NCI-H345 (cell line): ENCODE data around the gene HOXB5.

Experiments used
- DNase-seq: peaks from one replicate; lab custom pipeline; 2025; lab: John Stamatoyannopoulos, UW

Gene HOXB5

GRCh38 chr17:48589060-48589830, 4.3 kb downstream of the HOXB5 start:
- peak; percentile 53 for DNase-seq

GRCh38 chr17:48588528-48588927, 5.1 kb downstream of the HOXB5 start:
- peak; percentile 53 for DNase-seq

GRCh38 chr17:48588074-48588415, 5.5 kb downstream of the HOXB5 start:
- no peak for DNase-seq

GRCh38 chr17:48587276-48588073, 6.1 kb downstream of the HOXB5 start:
- peak; percentile 94 for DNase-seq

GRCh38 chr17:48586355-48587258, 7.0 kb downstream of the HOXB5 start:
- DNase-seq = peak; percentile 50

GRCh38 chr17:48584223-48584741, 9.3 kb downstream of the HOXB5 start:
- DNase-seq = no peak

GRCh38 chr17:48583708-48584222, 9.8 kb downstream of the HOXB5 start:
- peak; percentile 28 for DNase-seq

- DNase-seq = peak; percentile 21
These were observed 10.9 kb downstream of the HOXB5 start for GRCh38 chr17:48582750-48583069.

- DNase-seq = peak; percentile 6
These were observed 13.6 kb downstream of the HOXB5 start for GRCh38 chr17:48579760-48580554.

GRCh38 chr17:48579471-48579759, 14.2 kb downstream of the HOXB5 start:
- no peak for DNase-seq

GRCh38 chr17:48578616-48579470, 14.7 kb downstream of the HOXB5 start:
- DNase-seq = peak; percentile 26

GRCh38 chr17:48577946-48578615, 15.5 kb downstream of the HOXB5 start, which contains the start of gene HOXB4:
TSS of gene HOXB4 (minus strand) at chr17:48578350. CDS start at chr17:48578319, 31 bp downstream.
- peak; percentile 16 for DNase-seq

GRCh38 chr17:48577330-48577945, 16.1 kb downstream of the HOXB5 start:
- DNase-seq = no peak

- no peak for DNase-seq
These were observed 16.9 kb downstream of the HOXB5 start for GRCh38 chr17:48576479-48577309.

GRCh38 chr17:48575673-48576478, 17.7 kb downstream of the HOXB5 start:
- DNase-seq = no peak

GRCh38 chr17:48575066-48575582, 18.5 kb downstream of the HOXB5 start:
- no peak for DNase-seq

GRCh38 chr17:48574505-48575065, 19.0 kb downstream of the HOXB5 start:
- DNase-seq = no peak
